SKM-1 (cell line): Measurements from ENCODE around the gene YBX3.

Experiments
- DNase-seq: peaks from one replicate; lab custom pipeline; 2025; ENCODE audit not compliant: unreplicated experiment; lab: John Stamatoyannopoulos, UW

The YBX3 gene

DNA sequence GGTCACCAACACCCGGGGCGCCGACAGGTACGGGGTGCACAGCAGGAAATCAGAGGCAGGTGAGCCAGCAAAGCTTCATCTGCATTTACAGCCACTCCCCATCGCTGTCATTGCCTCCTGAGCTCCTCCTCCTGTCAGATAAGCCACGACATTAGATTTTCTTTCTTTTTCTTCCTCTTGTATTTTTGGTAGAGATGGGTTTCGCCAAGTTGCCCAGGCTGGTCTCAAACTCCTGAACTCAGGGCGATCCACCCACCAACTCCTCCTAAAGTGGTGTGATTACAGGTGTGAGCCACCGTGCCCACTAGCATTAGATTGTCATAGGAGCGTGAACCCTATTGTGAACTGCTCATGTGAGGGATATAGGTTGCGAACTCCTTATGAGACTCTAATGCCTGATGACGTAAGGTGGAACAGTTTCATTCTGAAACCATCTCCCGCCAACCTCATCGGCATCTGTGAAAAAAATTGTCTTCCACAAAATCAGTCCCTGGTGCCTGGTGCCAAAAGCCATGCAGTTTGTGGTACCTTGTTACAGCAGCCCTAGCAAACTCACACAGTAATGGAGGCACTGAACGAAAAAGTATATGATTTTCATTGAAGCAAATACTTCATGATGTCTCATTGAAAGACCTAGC, 50.8 kb downstream of the YBX3 start:
- DNase-seq, result no peak

GRCh38 chr12:10669533-10669932, 53.6 kb downstream of the YBX3 start:
- DNase-seq, result no peak

- DNase-seq, result no peak
Measured at GRCh38 chr12:10668526-10668925, 54.6 kb downstream of the YBX3 start.

GRCh38 chr12:10667581-10667980, 55.5 kb downstream of the YBX3 start:
- DNase-seq, result no peak

GRCh38 chr12:10664499-10664898, 58.6 kb downstream of the YBX3 start:
- no peak for DNase-seq

DNA sequence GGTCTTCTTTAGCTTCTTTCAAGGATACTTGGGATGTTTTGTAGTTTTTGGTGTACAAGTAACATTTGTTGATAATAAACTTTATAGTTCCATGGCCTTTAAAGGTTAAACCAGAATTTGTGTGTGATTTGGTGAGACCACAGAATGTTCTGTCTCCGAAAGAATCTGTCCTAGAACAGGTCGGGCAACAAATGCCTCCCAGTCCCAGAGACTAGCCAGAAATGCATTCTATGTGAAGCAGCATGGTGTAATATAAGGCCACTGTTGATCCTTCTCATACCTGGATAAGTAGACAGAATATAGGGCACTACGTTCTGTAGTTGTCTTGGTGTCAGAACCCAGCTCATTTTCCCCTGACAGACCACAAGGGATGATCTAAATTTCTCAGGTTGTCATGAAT, 59.3 kb downstream of the YBX3 start:
- DNase-seq, result no peak

DNA sequence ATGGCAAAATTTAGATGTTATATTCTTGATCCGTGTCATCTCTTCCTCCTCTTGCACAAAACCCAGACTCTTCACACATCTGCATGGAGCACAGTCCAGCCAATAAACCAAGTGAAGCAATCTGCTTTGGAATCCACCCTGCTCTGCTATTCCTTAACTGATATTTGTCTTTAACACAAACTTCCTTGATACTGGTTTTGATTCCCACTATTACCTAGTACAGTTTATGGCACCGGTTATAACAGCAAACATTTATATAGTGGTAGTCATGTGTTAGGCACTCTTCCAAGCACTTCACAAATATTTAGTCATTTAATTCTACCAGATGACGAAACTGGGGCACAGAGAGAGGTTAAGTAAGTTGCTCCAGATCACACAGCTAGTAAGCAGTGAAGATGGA, 61.8 kb downstream of the YBX3 start:
- DNase-seq, result no peak

DNA sequence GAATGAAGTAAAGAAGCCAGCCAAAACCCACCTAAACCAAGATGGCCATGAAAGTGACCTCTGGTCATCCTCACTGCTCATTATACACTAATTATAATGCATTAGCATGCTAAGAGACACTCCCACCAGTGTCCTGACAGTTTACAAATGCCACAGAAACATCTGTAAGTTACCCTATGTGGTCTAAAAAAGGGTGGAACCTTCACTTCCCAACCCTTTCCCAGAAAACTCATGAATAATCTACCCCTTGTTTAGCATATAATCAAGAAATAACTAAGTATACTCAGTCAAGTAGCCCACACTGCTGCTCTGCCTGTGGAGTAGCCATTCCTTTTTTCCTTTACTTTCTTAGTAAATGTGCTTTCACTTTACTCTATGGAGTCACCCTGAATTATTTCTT, 69.1 kb downstream of the YBX3 start:
- no peak for DNase-seq

- no peak for DNase-seq
Measured at GRCh38 chr12:10652192-10652591, 70.9 kb downstream of the YBX3 start.
